Natural killer cell (primary cell): ENCODE results near the gene CD48. TPM values are rescaled to one million over a fixed set of nuclear protein-coding genes. Genes with fewer than 3 reads are reported as not detected.
A peak's percentile ranks its signal among the peaks of the same experiment; 100 is the strongest.

Source experiments
- ATAC-seq, 3 donors: fragments of 150-1000 bp in 2 of 3; fragments of 200-7000 bp in 1 of 3; cut with Tn5 transposase; 1 replicate in 1 of 3; 2 replicates in 2 of 3; pipeline ENCODE4 v1.10.0; 2021; ENCODE audit warnings: mild to moderate bottlenecking in 2 of 3, moderate library complexity in 2 of 3
- DNase-seq, 2 donors: peaks; one replicate each; pipeline versions ENCODE4 v3.0.0 to v3.0.0-alpha.2; 2013 to 2021; ENCODE audit warnings: mixed read lengths in 1 of 2
- H3K27ac ChIP-seq: one replicate; pipeline ENCODE4 v1.5.1; 2013; ENCODE audit warnings: mild to moderate bottlenecking, low read length
- H3K27me3 ChIP-seq: one replicate; pipeline ENCODE4 v1.6.1; 2013; ENCODE audit warnings: low read length; ENCODE audit not compliant: control insufficient read depth, insufficient read depth
- H3K36me3 ChIP-seq: one replicate; pipeline ENCODE4 v1.6.1; 2013; ENCODE audit warnings: low read length; ENCODE audit not compliant: control insufficient read depth, insufficient read depth
- H3K4me1 ChIP-seq: one replicate; pipeline ENCODE4 v1.6.1; 2013; ENCODE audit warnings: low read length; ENCODE audit not compliant: control insufficient read depth, insufficient read depth
- H3K4me3 ChIP-seq: one replicate; pipeline ENCODE4 v1.5.1; 2013; ENCODE audit warnings: low read length
- H3K9me3 ChIP-seq: one replicate; pipeline ENCODE4 v1.6.1; 2013; ENCODE audit warnings: low read length; ENCODE audit not compliant: control insufficient read depth, insufficient read depth
- H3K27ac Mint-ChIP-seq, 2 donors: one replicate each; pipeline ENCODE4 v1.8.0; 2022; ENCODE audit warnings: mild to moderate bottlenecking in 2 of 2, mixed read lengths in 2 of 2, moderate library complexity in 1 of 2
- H3K27me3 Mint-ChIP-seq, 2 donors: one replicate each; pipeline ENCODE4 v1.8.0; 2022; ENCODE audit warnings: low read depth in 2 of 2, mixed read lengths in 2 of 2
- H3K36me3 Mint-ChIP-seq: one replicate; pipeline ENCODE4 v1.8.0; 2022; ENCODE audit warnings: mixed read lengths
- H3K4me1 Mint-ChIP-seq, 2 donors: one replicate each; pipeline ENCODE4 v1.8.0; 2022; ENCODE audit warnings: mixed read lengths in 2 of 2
- H3K4me3 Mint-ChIP-seq: one replicate; pipeline ENCODE4 v1.8.0; 2022; ENCODE audit warnings: mild to moderate bottlenecking, moderate library complexity, mixed read lengths
- H3K9me3 Mint-ChIP-seq, 2 donors: one replicate each; pipeline ENCODE4 v1.8.0; 2022; ENCODE audit warnings: mixed read lengths in 2 of 2
- WGBS: methylation state at CpG from one replicate; pipeline ENCODE4 v1.1.7; 2013; ENCODE audit warnings: missing lambda C conversion rate; ENCODE audit not compliant: insufficient coverage; 5-methylcytosine and 5-hydroxymethylcytosine counted together
- intact Hi-C: fragments of 100-400 bp; cut with micrococcal nuclease; formaldehyde crosslinking; loops from one replicate; pipeline ENCODE4 v1.14.2; 2022
- total RNA-seq, 4 donors: library from RNA; stranded (reverse); fragments of 120-200 nt in 1 of 4; gene quantifications; one replicate each; pipeline versions ENCODE4 v1.2.3 to v1.2.4, GENCODE V29; 2013 to 2022
- TF ChIP-seq, protein P1 (sequence below): fragments of 200-600 bp; IDR thresholded peaks from one replicate; pipeline ENCODE4 v1.8.0; 2022; ENCODE audit warnings: antibody characterized with exemption

Gene CD48
- total RNA-seq, 3 donors from 2014 or later (not counting 1 experiment from before 2014, with no cell fraction given) = 213 to 249 (median 223) TPM

DNA sequence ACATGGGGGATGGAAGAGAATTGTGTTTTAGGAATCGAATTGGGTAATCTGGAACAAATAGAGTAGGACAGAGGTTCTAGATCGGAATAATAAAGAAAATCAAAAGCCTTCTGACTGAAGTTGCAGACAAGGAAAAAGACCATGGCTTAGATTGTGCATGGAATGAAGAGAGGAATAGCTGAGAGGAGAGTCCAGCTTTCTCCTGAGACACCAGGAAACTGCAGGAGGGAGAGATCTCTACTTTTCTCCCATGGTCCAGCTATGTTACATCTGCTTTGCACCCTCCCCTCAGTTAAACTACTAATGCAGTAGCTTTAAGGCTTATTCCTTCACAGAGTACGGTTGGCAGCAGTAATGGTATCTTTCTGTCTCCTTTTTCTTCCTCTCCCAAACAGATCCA, 40.8 kb upstream of the CD48 start:
- Mint-ChIP-seq H3K27ac (peak overlapping the region; percentile 88 to 96), H3K4me3 (peak overlapping the region; percentile 85), H3K4me1 (peaks cover 89 to 94% of the 10 kb centered on the region in 2 donors), H3K27me3 (no peaks in the 10 kb centered on the region), H3K9me3 (peaks cover 3 to 4% of the 10 kb centered on the region in 2 donors), H3K36me3 (peaks cover 46% of the 10 kb centered on the region)
- Histone ChIP-seq H3K36me3 (peaks cover 56% of the 10 kb centered on the region), H3K4me3 (no peak overlapping the region), H3K4me1 (peaks cover 76% of the 10 kb centered on the region), H3K9me3 (no peaks in the 10 kb centered on the region), H3K27me3 (no peaks in the 10 kb centered on the region), H3K27ac (peak overlapping the region; percentile 66)
- 92% methylated on average over 2 of the region's 3 CpGs for WGBS
- no peak for DNase-seq
- TF ChIP-seq, protein P1, sequence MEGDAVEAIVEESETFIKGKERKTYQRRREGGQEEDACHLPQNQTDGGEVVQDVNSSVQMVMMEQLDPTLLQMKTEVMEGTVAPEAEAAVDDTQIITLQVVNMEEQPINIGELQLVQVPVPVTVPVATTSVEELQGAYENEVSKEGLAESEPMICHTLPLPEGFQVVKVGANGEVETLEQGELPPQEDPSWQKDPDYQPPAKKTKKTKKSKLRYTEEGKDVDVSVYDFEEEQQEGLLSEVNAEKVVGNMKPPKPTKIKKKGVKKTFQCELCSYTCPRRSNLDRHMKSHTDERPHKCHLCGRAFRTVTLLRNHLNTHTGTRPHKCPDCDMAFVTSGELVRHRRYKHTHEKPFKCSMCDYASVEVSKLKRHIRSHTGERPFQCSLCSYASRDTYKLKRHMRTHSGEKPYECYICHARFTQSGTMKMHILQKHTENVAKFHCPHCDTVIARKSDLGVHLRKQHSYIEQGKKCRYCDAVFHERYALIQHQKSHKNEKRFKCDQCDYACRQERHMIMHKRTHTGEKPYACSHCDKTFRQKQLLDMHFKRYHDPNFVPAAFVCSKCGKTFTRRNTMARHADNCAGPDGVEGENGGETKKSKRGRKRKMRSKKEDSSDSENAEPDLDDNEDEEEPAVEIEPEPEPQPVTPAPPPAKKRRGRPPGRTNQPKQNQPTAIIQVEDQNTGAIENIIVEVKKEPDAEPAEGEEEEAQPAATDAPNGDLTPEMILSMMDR = no peak
- no peak for ATAC-seq
- intact Hi-C loops = loop anchor here (1.0 to 10.0 kb wide), 2 partner anchors 15 to 792 kb away; partner anchors contain the start of gene FCGR3A

DNA sequence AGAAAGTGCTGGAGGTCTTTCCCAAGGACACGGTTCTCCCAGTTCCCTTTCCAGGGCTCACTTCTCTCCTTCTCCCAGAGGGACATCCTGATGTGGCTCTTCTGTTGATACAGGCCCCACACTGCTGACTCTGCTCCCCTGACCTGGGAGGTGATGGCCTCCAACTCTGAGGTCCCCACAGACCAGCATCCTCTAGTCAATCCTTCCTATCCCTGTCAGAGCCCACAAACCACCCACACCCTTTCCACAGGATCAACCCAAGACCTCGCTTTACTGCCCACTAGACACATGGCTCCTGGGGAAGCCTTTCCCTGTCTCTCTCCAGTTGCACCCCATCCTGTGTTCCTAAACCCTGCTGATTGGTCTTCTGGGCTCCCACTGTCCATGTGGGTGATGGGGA, 39.0 kb upstream of the CD48 start:
- intact Hi-C loops = loop anchor here (1.0 to 10.0 kb wide), 2 partner anchors 11 to 794 kb away; partner anchors contain the start of genes FCGR3A and SLAMF7
- Histone ChIP-seq H3K27ac (peak overlapping the region; percentile 86), H3K9me3 (no peaks in the 10 kb centered on the region), H3K4me3 (no peak overlapping the region), H3K27me3 (no peaks in the 10 kb centered on the region), H3K36me3 (peaks cover 56% of the 10 kb centered on the region), H3K4me1 (peaks cover 69% of the 10 kb centered on the region)
- Mint-ChIP-seq H3K27me3 (no peaks in the 10 kb centered on the region), H3K36me3 (peaks cover 46% of the 10 kb centered on the region), H3K4me3 (peak overlapping the region; percentile 85), H3K9me3 (no peaks in the 10 kb centered on the region), H3K27ac (peak overlapping the region; percentile 88 to 96), H3K4me1 (peaks cover 89 to 92% of the 10 kb centered on the region in 2 donors)
- WGBS = 74% methylated on average over 2 of the region's 2 CpGs
- DNase-seq (no peak), ATAC-seq (no peak)
- TF ChIP-seq, protein P1 = no peak

DNA sequence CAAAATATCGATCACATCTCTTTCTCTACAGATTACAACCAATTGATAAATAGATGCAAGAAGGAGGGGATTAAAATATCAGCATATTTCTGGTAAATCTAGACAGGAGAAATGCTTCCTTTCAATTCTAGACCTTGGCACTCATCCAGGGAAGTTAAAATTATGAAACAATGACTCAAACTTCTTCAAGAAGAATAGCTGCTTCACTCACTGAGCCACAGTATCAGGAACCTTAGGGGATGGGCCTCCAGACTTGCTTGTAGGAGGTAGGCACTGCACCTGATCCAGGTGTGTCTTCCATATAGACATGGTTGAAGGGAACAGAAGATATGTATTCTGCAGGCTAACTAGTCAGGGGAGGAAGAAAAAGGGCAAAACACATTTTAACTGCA, 37.3 kb upstream of the CD48 start:
- no peaks in the 10 kb centered on the region for H3K27me3 Mint-ChIP-seq
- Histone ChIP-seq H3K36me3 (peaks cover 56% of the 10 kb centered on the region), H3K27ac (no peak overlapping the region), H3K9me3 (no peaks in the 10 kb centered on the region), H3K4me3 (no peak overlapping the region), H3K4me1 (peaks cover 66% of the 10 kb centered on the region), H3K27me3 (no peaks in the 10 kb centered on the region)
- DNase-seq (no peak), ATAC-seq (no peak)
- no CpG with 5 or more reads among the region's 1 CpG for WGBS
- intact Hi-C loops = loop anchor here (10.0 kb wide), 1 partner anchor 314 kb away; no protein-coding TSS in a partner anchor
- H3K36me3 Mint-ChIP-seq = peaks cover 59% of the 10 kb centered on the region
- peaks cover 98 to 99% of the 10 kb centered on the region in 2 donors for H3K4me1 Mint-ChIP-seq
- no peaks in the 10 kb centered on the region for H3K9me3 Mint-ChIP-seq
- peak overlapping the region; percentile 88 to 96 for H3K27ac Mint-ChIP-seq
- H3K4me3 Mint-ChIP-seq = peak overlapping the region; percentile 68
- TF ChIP-seq, protein P1 = no peak
